GM13976 (cell line): ENCODE data around the gene MISP.
A peak's percentile ranks its signal among the peaks of the same experiment; 100 is the strongest.

Experiments used
- DNase-seq: peaks from one replicate; pipeline ENCODE4 v3.0.0; 2012; ENCODE audit warnings: low spot score
- CTCF ChIP-seq: IDR thresholded peaks from 2 replicates; pipeline ENCODE4 v1.5.1; 2012; ENCODE audit warnings: borderline replicate concordance, mild to moderate bottlenecking; ENCODE audit not compliant: insufficient read depth; ENCODE audit errors: extremely low read depth, missing control alignments, control extremely low read depth
- in situ Hi-C: fragments of 300-500 bp; cut with MboI; formaldehyde crosslinking; loops from one replicate; pipeline ENCODE4 v1.12.0; 2022; ENCODE audit warnings: low sequenced_read_pairs, mixed read lengths, inconsistent platforms; ENCODE audit not compliant: unreplicated experiment

The MISP gene

GRCh38 chr19:796692-797527, 46.0 kb downstream of the MISP start, which contains the start of gene PTBP1:
Gene PTBP1, plus strand, starts transcription at chr19:797452. Its CDS starts 46 bp downstream, at chr19:797498.
- no peak for TF ChIP-seq CTCF
- in situ Hi-C loops: no loop called here
- peak; percentile 99 for DNase-seq

GRCh38 chr19:797528-798414, 46.9 kb downstream of the MISP start:
- peak; percentile 99 for DNase-seq
- TF ChIP-seq CTCF: no peak
- in situ Hi-C loops: no loop called here

- DNase-seq: no peak
- TF ChIP-seq CTCF: no peak
- in situ Hi-C loops: no loop called here
Measured at GRCh38 chr19:798415-799075, 47.6 kb downstream of the MISP start.

GRCh38 chr19:799076-799881, 48.4 kb downstream of the MISP start:
- in situ Hi-C loops: no loop called here
- TF ChIP-seq CTCF: no peak
- no peak for DNase-seq

GRCh38 chr19:800360-801029, 49.6 kb downstream of the MISP start:
- no peak for DNase-seq
- in situ Hi-C loops: no loop called here

More at GRCh38 chr19:800360-801029, 49.6 kb downstream of the MISP start:
- TF ChIP-seq CTCF: no peak
